Chondrocyte (in vitro differentiated cells): Measurements from ENCODE around the gene AMOTL2. TPM values are rescaled to one million over a fixed set of nuclear protein-coding genes. Genes with fewer than 3 reads are reported as not detected.
A peak's percentile ranks its signal among the peaks of the same experiment; 100 is the strongest.

Source experiments
- DNase-seq: peaks from one replicate; pipeline ENCODE4 v3.0.0; 2021; ENCODE audit warnings: mixed read lengths, low spot score
- H3K27ac Mint-ChIP-seq: one replicate; pipeline ENCODE4 v1.8.0; 2021; ENCODE audit warnings: mild to moderate bottlenecking, moderate library complexity, mixed read lengths; ENCODE audit not compliant: unreplicated experiment
- H3K27me3 Mint-ChIP-seq: 2 replicates; pipeline ENCODE4 v1.8.0; 2021; ENCODE audit warnings: low read depth, mixed read lengths
- H3K36me3 Mint-ChIP-seq: 2 replicates; pipeline ENCODE4 v1.8.0; 2021; ENCODE audit warnings: low read depth, mixed read lengths
- H3K4me1 Mint-ChIP-seq: 2 replicates; pipeline ENCODE4 v1.8.0; 2021; ENCODE audit warnings: low read depth, mild to moderate bottlenecking, mixed read lengths
- H3K4me3 Mint-ChIP-seq: one replicate; pipeline ENCODE4 v1.8.0; 2021; ENCODE audit warnings: mild to moderate bottlenecking, moderate library complexity, mixed read lengths; ENCODE audit not compliant: unreplicated experiment
- H3K9me3 Mint-ChIP-seq: 2 replicates; pipeline ENCODE4 v1.8.0; 2021; ENCODE audit warnings: low read depth, mixed read lengths
- CTCF ChIP-seq: fragments of 200-600 bp; sonication (generic); IDR thresholded peaks from 2 replicates; pipeline ENCODE4 v1.5.0; 2021; ENCODE audit warnings: antibody characterized with exemption, mild to moderate bottlenecking, moderate library complexity
- total RNA-seq: library from RNA; stranded (reverse); gene quantifications from 3 replicates; pipeline ENCODE4 v1.2.1, GENCODE V29; 2021

Gene AMOTL2
- total RNA-seq, 1 donor from 2014 or later: 259 TPM

GRCh38 chr3:134357914-134358811, 16.1 kb downstream of the AMOTL2 start:
- H3K36me3 Mint-ChIP-seq: peaks cover 56% of the 10 kb centered on the region
- peak; percentile 79 for TF ChIP-seq CTCF
- H3K4me3 Mint-ChIP-seq: peak overlapping the region; percentile 14

GRCh38 chr3:134357261-134357913, 16.9 kb downstream of the AMOTL2 start:
- Mint-ChIP-seq H3K4me1 (peaks cover 95% of the 10 kb centered on the region), H3K27ac (peak overlapping the region; percentile 96)

More at GRCh38 chr3:134357914-134358811, 16.1 kb downstream of the AMOTL2 start:
- no peaks in the 10 kb centered on the region for H3K9me3 Mint-ChIP-seq
- peaks cover 96% of the 10 kb centered on the region for H3K4me1 Mint-ChIP-seq
- peak; percentile 90 for DNase-seq
- H3K27me3 Mint-ChIP-seq: no peaks in the 10 kb centered on the region
- H3K27ac Mint-ChIP-seq: peak overlapping the region; percentile 96

GRCh38 chr3:134356411-134357040, 17.7 kb downstream of the AMOTL2 start:
- no peaks in the 10 kb centered on the region for H3K27me3 Mint-ChIP-seq
- DNase-seq: peak; percentile 32
- peaks cover 47% of the 10 kb centered on the region for H3K36me3 Mint-ChIP-seq
- peak overlapping the region; percentile 96 for H3K27ac Mint-ChIP-seq
- TF ChIP-seq CTCF: no peak
- no peaks in the 10 kb centered on the region for H3K9me3 Mint-ChIP-seq
- H3K4me1 Mint-ChIP-seq: peaks cover 95% of the 10 kb centered on the region
- H3K4me3 Mint-ChIP-seq: peak overlapping the region; percentile 28

More at GRCh38 chr3:134357261-134357913, 16.9 kb downstream of the AMOTL2 start:
- no peaks in the 10 kb centered on the region for H3K27me3 Mint-ChIP-seq
- H3K4me3 Mint-ChIP-seq: peak overlapping the region; percentile 14
- TF ChIP-seq CTCF: no peak
- H3K9me3 Mint-ChIP-seq: no peaks in the 10 kb centered on the region
- H3K36me3 Mint-ChIP-seq: peaks cover 50% of the 10 kb centered on the region
- peak; percentile 49 for DNase-seq

- Mint-ChIP-seq H3K27ac (peak overlapping the region; percentile 96), H3K4me3 (peak overlapping the region; percentile 9), H3K27me3 (no peaks in the 10 kb centered on the region), H3K9me3 (no peaks in the 10 kb centered on the region), H3K36me3 (peaks cover 44% of the 10 kb centered on the region), H3K4me1 (peaks cover 94% of the 10 kb centered on the region)
- no peak for TF ChIP-seq CTCF
- peak; percentile 22 for DNase-seq
Observed at GRCh38 chr3:134355416-134355815, 18.8 kb downstream of the AMOTL2 start.
